Left lung (tissue), 10 donors: Measurements from ENCODE around the gene TGFB3. TPM values are rescaled to one million over a fixed set of nuclear protein-coding genes. Genes with fewer than 3 reads are reported as not detected.
A peak's percentile ranks its signal among the peaks of the same experiment; 100 is the strongest.
"Not testable (repeated sequence)": the region's sequence is repeated elsewhere in the genome, so short reads cannot be mapped to it uniquely, and the experiment has no call there.

Source experiments
- ATAC-seq: fragments of 200-7000 bp; cut with Tn5 transposase; one replicate; pipeline ENCODE4 v1.9.1; 2020; ENCODE audit warnings: moderate library complexity
- DNase-seq, 4 donors: peaks; one replicate each; pipeline ENCODE4 v3.0.0-alpha.2; 2013 to 2020
- H3K27ac ChIP-seq, 2 donors: fragments of 200-600 bp; sonication (generic) in 1 of 2; one replicate each; pipeline versions ENCODE4 v1.5.0 to v1.8.0; 2020 to 2021
- H3K27me3 ChIP-seq, 2 donors: fragments of 200-600 bp; sonication (generic) in 1 of 2; one replicate each; pipeline versions ENCODE4 v1.5.0 to v1.8.0; 2020 to 2021
- H3K36me3 ChIP-seq, 2 donors: fragments of 200-600 bp; sonication (generic) in 1 of 2; one replicate each; pipeline versions ENCODE4 v1.5.0 to v1.8.0; 2020 to 2021
- H3K4me1 ChIP-seq, 2 donors: fragments of 200-600 bp; one replicate each; pipeline ENCODE4 v1.8.0; 2021
- H3K4me3 ChIP-seq, 2 donors: fragments of 200-600 bp; sonication (generic) in 1 of 2; one replicate each; pipeline versions ENCODE4 v1.5.0 to v1.8.0; 2020 to 2021; ENCODE audit warnings: mild to moderate bottlenecking in 1 of 2
- H3K9me3 ChIP-seq, 2 donors: fragments of 200-600 bp; sonication (generic) in 1 of 2; one replicate each; pipeline versions ENCODE4 v1.5.0 to v1.8.0; 2020 to 2021
- CTCF ChIP-seq, 2 donors: fragments of 200-600 bp; sonication (generic) in 1 of 2; IDR thresholded peaks; one replicate each; pipeline versions ENCODE4 v1.5.0 to v1.8.0; 2021; ENCODE audit warnings: antibody characterized with exemption in 2 of 2
- intact Hi-C, 2 donors: fragments of 100-400 bp; cut with DNase I; formaldehyde crosslinking; loops; one replicate each; pipeline versions ENCODE4 v1.11.2 to v1.14.2; 2022
- polyA plus RNA-seq, 6 donors: library from polyadenylated mRNA; unstranded; fragments of 120-200 nt; gene quantifications; one replicate each; pipeline ENCODE4 v1.2.1, GENCODE V29; 2013; ENCODE audit not compliant: insufficient read length in 6 of 6
- total RNA-seq, 2 donors: library from RNA; stranded (reverse); fragmentation: NEBNext Ultra II Directional; extraction: Animal tissue kit (Norgen Biotek cat#: 25700); gene quantifications; one replicate each; pipeline ENCODE4 v1.2.1, GENCODE V29; 2021
- donor health status: DM: no; HTN: yes; CAD: no.
- donor health status: DM: no; HTN: no; CAD: no.

TGFB3 gene
- total and polyA plus RNA-seq, 8 donors = 34.5 to 202 (median 163) TPM

GRCh38 chr14:75933712-75934296, 48.0 kb downstream of the TGFB3 start:
- no peak overlapping the region for H3K27ac ChIP-seq
- DNase-seq (no peak), ATAC-seq (no peak)
- no peaks in the 10 kb centered on the region for H3K4me1 ChIP-seq
- no peak for TF ChIP-seq CTCF (IDR thresholded peaks at IDR 0.05)
- H3K36me3 ChIP-seq = peaks cover 0 to 6% of the 10 kb centered on the region in 2 donors
- H3K9me3 ChIP-seq = no peaks in the 10 kb centered on the region
- intact Hi-C loops = no loop called here
- no peak overlapping the region for H3K4me3 ChIP-seq
- no peaks in the 10 kb centered on the region for H3K27me3 ChIP-seq

- no peaks in the 10 kb centered on the region for H3K9me3 ChIP-seq
- DNase-seq (peak in 1 of 4 donors; percentile 67), ATAC-seq (no peak)
- no peak for TF ChIP-seq CTCF (IDR thresholded peaks at IDR 0.05)
- no peak overlapping the region for H3K4me3 ChIP-seq
- H3K27ac ChIP-seq = no peak overlapping the region
- H3K4me1 ChIP-seq = no peaks in the 10 kb centered on the region
- peaks cover 0 to 2% of the 10 kb centered on the region in 2 donors for H3K36me3 ChIP-seq
- intact Hi-C loops = no loop called here
- H3K27me3 ChIP-seq = no peaks in the 10 kb centered on the region
Measured at GRCh38 chr14:75928690-75929181, 53.1 kb downstream of the TGFB3 start.

GRCh38 chr14:75927564-75928087, 54.2 kb downstream of the TGFB3 start:
- H3K4me3 ChIP-seq = no peak overlapping the region
- no peaks in the 10 kb centered on the region for H3K4me1 ChIP-seq
- no peak for ATAC-seq
- DNase-seq = no peak
- H3K36me3 ChIP-seq = no peaks in the 10 kb centered on the region
- TF ChIP-seq CTCF (IDR thresholded peaks at IDR 0.05) = no peak
- H3K9me3 ChIP-seq = no peaks in the 10 kb centered on the region
- intact Hi-C loops = no loop called here
- H3K27ac ChIP-seq = no peak overlapping the region
- no peaks in the 10 kb centered on the region for H3K27me3 ChIP-seq

- TF ChIP-seq CTCF (IDR thresholded peaks at IDR 0.05) = no peak
- Histone ChIP-seq H3K9me3 (no peaks in the 10 kb centered on the region), H3K36me3 (no peaks in the 10 kb centered on the region), H3K4me3 (no peak overlapping the region), H3K27me3 (no peaks in the 10 kb centered on the region), H3K27ac (no peak overlapping the region), H3K4me1 (no peaks in the 10 kb centered on the region)
- ATAC-seq (no peak), DNase-seq (peak in 1 of 4 donors; percentile 22)
- intact Hi-C loops = no loop called here
Measured at GRCh38 chr14:75926431-75927115, 55.2 kb downstream of the TGFB3 start.

- intact Hi-C loops = not testable (repeated sequence)
Measured at GRCh38 chr14:75925141-75925840, 56.5 kb downstream of the TGFB3 start.

GRCh38 chr14:75920421-75920820, 61.4 kb downstream of the TGFB3 start:
- DNase-seq, ATAC-seq, intact Hi-C loops, H3K4me3 ChIP-seq, H3K9me3 ChIP-seq, H3K36me3 ChIP-seq, H3K27ac ChIP-seq, H3K27me3 ChIP-seq, H3K4me1 ChIP-seq: not testable (repeated sequence)

More at GRCh38 chr14:75925141-75925840, 56.5 kb downstream of the TGFB3 start:
- ATAC-seq, H3K4me1 ChIP-seq, H3K4me3 ChIP-seq, H3K36me3 ChIP-seq, H3K27ac ChIP-seq, H3K9me3 ChIP-seq, DNase-seq, H3K27me3 ChIP-seq: not testable (repeated sequence)
